ENCODE results near the gene SFTA2.
"Not testable (repeated sequence)": the region's sequence is repeated elsewhere in the genome, so short reads cannot be mapped to it uniquely, and the experiment has no call there.

SFTA2 gene

DNA sequence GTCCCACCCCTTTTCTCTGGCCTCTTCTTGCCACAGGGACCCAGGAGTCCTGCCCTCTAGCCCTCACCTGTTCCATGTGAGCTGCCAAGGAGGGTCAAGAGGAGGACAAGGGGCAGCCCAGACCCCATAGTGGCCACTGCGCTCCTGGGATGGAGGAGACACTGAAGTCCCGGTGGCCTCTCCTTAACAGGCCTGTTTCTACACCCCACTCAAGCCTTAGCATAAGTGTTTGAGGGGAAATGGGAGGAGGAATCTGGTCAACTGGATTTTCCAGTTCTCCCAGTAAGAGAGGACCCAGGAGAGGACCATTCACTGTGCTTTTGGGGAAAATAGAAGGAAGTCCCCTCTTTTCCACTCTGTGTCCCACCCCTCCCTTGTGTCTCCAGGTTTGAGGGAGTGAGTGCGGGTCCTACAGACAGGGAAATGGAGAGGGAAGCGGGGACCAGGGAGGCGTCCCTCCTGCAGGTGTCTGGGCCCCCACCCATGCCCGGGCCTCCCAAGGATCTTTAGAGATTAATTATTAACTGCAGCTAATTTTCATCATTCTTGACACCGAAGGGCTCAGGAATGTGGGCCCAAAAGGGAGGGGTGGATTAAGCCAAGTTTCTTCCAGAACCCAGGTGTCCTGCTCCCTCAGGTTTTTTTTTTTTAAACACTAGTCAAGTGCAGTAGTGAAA, at the start of gene SFTA2:
Gene SFTA2 (minus strand): TSS at position 202 of the 677 bp plus-strand sequence. CDS start 74 bp downstream, at position 128.
- no peak for DNase-seq (ENCODE audit: low read depth, low spot score)

- no peak for DNase-seq (ENCODE audit: low read depth, low spot score)
Observed at GRCh38 chr6:30979690-30980089, 47.7 kb upstream of the SFTA2 start.

DNA sequence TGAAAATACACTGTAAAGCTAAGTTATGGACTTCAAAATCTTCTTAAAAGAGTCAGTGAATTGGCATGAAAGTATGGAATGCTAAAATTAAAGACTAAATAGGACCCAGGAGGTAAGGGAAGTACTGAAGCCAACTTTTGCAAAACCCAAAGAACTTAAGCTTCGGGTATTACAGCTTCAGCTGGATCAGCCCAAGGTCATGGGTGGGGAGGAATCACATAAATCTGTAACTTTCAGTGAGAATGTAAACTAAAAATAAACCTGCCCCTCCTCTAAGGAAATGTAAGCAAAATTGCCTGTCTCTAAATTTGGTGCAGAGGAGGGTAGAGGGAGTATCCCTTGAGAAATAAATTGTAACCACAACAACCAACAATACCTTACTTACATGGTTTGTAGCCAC, 47.2 kb upstream of the SFTA2 start:
- DNase-seq (ENCODE audit: low read depth, low spot score) = no peak

- DNase-seq (ENCODE audit: low read depth, low spot score) = no peak
Observed at GRCh38 chr6:30974490-30975252, 42.7 kb upstream of the SFTA2 start.

DNA sequence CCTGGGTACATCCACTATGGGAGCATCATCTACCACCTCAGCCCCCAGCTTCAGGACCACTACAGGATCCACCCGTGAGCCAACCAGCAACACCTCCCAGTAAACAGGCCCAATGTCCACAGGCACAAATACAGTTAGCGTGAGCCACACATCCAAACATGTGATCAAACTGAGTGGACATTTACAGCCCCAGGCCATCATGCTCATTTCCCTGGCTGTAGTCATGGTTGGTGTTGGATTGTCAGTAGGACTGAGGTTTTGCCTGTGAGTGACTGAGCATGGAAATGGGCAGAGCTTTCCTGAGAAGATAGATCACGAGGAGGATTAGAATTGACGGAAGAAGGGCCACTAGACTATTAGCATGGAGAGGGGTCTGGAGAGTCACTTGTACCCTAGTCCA, 40.8 kb upstream of the SFTA2 start:
- no peak for DNase-seq (ENCODE audit: low read depth, low spot score)

GRCh38 chr6:30970946-30971345, 39.0 kb upstream of the SFTA2 start:
- no peak for DNase-seq (ENCODE audit: low read depth, low spot score)

DNA sequence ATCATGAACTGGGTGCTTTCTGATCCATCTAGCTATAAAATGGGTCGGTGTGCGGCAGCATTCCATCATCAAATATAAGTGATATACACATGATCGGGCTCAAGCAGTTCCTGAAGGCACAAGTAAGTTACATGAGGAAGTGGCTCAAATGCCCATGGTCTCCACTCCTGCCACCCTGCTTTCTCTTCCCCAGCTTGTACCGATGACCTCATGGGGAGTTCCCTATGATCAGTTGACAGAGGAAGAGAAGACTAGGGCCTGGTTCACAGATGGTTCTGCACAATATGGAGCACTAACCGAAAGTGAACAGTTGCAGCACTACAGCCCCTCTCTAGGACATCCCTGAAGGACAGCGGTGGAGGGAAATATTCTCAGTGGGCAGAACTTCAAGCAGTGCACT, 37.2 kb upstream of the SFTA2 start:
- DNase-seq (ENCODE audit: low read depth, low spot score) = not testable (repeated sequence)

- no peak for DNase-seq (ENCODE audit: low read depth, low spot score)
Observed at GRCh38 chr6:30966154-30966553, 34.2 kb upstream of the SFTA2 start.

- DNase-seq (ENCODE audit: low read depth, low spot score) = no peak
Observed at GRCh38 chr6:30965140-30965601, 33.2 kb upstream of the SFTA2 start.

GRCh38 chr6:30964075-30964474, 32.1 kb upstream of the SFTA2 start:
- no peak for DNase-seq (ENCODE audit: low read depth, low spot score)

GRCh38 chr6:30963641-30964040, 31.7 kb upstream of the SFTA2 start:
- DNase-seq (ENCODE audit: low read depth, low spot score) = no peak

DNA sequence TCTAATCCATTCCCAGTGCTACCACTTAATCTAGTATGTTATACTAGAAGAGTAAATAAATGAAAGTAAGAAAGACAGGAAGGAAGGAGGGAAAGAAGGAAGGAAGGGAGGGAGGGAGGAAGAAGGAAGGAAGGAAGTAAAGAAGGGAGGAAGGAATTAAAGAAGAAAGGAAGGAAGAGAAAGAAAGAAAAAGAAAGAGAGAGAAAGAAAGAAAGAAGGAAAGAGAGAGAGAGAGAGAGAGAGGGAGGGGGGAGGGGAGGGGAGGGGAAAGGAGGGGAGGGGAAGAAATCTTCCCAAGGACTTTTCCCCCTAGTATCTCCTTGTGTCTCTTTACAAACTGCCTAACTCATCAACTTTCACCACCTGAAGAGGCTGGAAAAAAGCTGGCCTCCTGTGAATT, 30.7 kb upstream of the SFTA2 start:
- DNase-seq (ENCODE audit: low read depth, low spot score) = no peak

DNA sequence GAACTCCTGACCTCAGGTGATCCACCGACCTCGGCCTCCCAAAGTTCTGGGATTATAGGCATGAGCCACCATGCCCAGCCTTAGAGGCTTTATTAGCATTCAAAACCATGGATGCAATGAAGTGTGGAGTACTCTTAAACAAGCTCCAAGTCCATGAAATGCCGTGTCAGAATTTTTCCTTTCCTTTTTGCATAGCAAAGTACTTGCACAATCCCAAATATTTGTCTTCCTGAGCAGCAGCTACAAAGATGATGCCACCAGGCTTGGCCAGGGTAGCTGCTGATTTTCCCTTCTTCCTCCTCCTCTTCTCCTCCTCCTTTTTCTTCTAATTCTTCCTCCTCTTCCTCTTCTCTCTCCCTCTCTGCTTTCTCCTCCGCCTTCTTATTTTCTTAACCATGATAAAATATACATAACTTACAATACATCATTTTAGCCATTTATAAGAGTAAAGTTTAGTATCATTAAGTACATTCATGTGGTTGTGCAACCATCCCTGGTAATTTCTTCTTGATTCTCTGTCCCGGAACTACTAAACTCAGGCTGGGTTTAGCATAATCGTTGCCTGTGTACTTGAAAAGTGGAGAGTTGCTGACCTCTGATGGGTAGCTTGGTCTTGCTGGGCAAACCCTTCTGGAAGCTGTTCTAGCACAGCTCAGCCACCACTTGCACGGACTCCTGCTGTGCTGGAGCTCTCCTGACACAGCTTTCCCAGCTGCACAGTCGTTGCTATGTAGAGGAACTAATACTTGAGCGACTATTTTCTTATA, 29.1 kb upstream of the SFTA2 start:
- peak; percentile 20 for DNase-seq (ENCODE audit: low read depth, low spot score)

DNA sequence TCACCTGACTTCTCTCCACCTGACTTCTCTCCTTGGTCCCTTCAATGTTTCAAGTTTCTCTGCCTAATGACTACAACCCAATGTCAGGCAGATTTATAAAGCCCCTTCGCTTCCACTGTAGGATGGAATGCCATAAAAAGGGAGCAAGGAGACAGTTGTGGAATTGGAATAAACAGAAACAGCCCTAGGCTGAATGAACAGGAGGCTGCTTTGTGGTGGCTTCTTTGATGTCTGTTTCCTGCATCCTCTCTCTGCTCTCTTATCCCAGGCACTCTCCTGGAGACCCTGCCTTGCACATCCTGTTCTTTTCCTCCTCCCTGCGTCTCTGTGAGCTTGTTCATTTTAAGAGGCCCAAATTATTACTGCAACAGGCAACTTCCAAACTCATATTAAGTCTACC, 25.7 kb upstream of the SFTA2 start:
- no peak for DNase-seq (ENCODE audit: low read depth, low spot score)

DNA sequence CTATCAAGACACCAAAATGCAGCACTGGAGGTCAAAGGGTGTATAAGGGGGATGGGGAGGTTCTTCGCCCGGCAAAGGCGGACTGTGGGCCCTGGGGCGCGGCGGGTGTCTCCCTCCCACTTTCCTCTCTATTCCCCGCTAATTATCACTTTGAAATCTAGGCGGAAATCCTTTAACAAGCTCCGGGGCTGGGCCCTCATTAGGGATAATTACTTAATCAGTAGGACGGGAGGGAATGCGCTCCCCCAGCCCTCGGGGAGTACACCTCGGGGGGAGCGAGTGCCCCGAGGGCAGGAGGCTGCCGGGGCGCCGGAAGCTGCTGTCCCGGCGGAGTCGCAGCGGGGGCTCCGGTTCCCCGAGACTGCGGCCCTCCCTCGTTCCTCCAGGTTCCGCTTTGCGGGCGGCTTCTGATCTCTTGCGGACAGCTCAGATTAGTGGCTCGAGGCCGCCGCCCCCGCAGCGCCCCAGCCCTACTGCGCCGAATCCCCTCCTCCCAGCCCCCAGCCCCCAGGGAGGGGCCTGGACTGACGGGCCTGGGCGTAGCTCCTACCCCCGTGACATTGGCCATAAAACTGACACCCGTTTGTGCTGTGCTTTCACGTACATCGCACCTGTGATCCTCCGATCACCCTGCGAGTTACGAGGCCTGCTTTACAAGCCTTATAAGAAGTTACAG, 23.5 kb upstream of the SFTA2 start:
- no peak for DNase-seq (ENCODE audit: low read depth, low spot score)

DNA sequence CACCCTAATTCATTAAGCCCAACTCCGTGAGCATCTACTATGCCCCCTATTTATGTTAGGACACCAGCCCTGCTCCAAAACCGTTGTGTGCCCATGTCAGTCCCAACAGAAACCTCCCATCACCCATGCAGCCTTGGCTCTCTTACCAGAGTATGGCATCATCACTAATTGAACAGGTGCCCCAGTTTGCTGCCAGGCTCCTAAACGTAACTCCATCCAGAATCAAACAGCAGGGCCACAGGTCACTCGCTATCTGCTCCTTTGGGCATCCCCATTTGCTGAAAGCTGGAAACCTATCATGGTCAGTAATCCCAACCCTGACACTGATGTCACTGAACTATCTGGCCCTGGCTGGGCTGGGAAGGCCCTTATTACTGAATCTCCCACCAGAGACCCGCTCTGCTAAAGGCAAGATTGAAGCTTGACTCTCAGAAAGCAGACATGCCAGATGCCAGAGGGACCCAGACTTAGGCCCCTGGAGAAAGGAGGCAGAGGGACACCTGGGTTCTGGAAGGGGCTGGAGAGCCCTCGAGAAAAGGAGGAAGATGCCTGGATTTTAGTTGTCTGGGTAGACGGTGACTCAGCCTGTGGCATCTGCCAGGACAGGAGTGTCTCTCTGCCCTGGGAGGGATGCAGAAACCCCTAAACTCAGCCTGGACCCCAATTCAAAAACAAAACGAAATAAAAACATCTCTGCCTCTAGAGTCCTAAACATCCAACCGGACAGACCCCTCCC, 22.8 kb upstream of the SFTA2 start:
- no peak for DNase-seq (ENCODE audit: low read depth, low spot score)

GRCh38 chr6:30951907-30952469, 20.0 kb upstream of the SFTA2 start:
- no peak for DNase-seq (ENCODE audit: low read depth, low spot score)

- DNase-seq (ENCODE audit: low read depth, low spot score) = no peak
Observed at GRCh38 chr6:30948811-30949210, 16.8 kb upstream of the SFTA2 start.

DNA sequence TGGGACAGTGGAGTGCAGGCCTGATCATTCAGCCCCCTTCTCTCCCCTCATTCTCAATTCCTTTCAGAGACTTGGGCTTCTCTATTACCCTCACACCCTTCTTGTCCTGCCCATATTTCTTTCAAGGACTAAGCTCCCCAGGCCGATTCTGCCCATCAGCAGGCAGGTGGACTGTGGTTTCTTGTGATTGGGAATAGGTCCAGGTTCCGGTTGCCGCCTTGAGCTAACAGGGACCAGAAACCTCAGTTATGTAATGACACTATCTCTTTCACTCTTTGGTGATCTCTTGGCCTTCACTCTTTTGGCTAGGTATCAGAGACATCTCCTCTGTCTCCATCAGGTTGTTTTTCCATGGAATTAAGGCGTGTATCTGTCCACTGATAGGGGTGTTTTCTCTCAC, 15.3 kb upstream of the SFTA2 start:
- DNase-seq (ENCODE audit: low read depth, low spot score) = no peak

DNA sequence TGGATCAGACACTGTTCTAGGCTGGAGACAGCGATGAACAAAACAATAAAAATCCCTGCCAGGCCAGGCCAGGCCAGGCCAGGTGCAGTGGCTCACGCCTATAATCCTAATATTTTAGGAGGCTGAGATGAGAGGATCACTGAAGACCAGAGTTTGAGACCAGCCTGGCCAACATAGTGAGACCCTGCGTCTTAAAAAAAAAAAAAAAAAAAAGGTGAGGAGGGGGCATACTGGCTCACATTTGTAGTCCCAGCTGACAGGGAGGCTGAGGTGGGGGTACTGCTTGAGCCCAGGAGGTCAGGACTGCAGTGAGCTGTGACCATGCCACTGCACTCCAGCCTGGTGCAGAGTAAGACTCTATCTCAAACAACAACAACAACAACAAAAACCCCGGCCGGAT, 13.3 kb upstream of the SFTA2 start:
- DNase-seq (ENCODE audit: low read depth, low spot score) = no peak

GRCh38 chr6:30944051-30944450, 12.1 kb upstream of the SFTA2 start:
- no peak for DNase-seq (ENCODE audit: low read depth, low spot score)
